IMR-90 (cell line): ENCODE measurements around the gene RELN. TPM values are rescaled to one million over a fixed set of nuclear protein-coding genes. Genes with fewer than 3 reads are reported as not detected.
"Not testable (repeated sequence)": the region's sequence is repeated elsewhere in the genome, so short reads cannot be mapped to it uniquely, and the experiment has no call there.

Experiments
- ATAC-seq: fragments of 200-7000 bp; cut with Tn5 transposase; 2 replicates; pipeline ENCODE4 v1.9.1; 2020; ENCODE audit warnings: low read depth, mild to moderate bottlenecking, moderate library complexity
- BruUV-seq: library from RNA; stranded (reverse); fragments of 400-500 nt; replicated peaks from 2 replicates; lab custom pipeline; 2021; lab: Mats Ljungman, UMichigan
- CTCF ChIA-PET: fragments of 300-600 bp; formaldehyde crosslinking; extraction: SDS; loops from one replicate; lab custom pipeline; 2021; ENCODE audit warnings: antibody characterized with exemption; lab: Yijun Ruan, JAX
- POLR2A ChIA-PET: fragments of 300-600 bp; sonication (Branson Sonifier 250); formaldehyde crosslinking; loops from one replicate; lab custom pipeline; 2022; ENCODE audit warnings: antibody characterized with exemption; ENCODE audit not compliant: unreplicated experiment; lab: Charles Lee
- DNase-seq: peaks from one replicate; pipeline ENCODE4 v3.0.0; 2013
- H2AFZ ChIP-seq: replicated peaks from 2 replicates; pipeline ENCODE3; 2013; ENCODE audit warnings: low read length, mild to moderate bottlenecking; ENCODE audit not compliant: poor library complexity
- H2AK5ac ChIP-seq: 2 replicates; pipeline ENCODE4 v1.6.1; 2013; ENCODE audit warnings: low read depth, low read length, inconsistent platforms
- H2AK9ac ChIP-seq: replicated peaks from 2 replicates; pipeline ENCODE3; 2013; ENCODE audit warnings: mild to moderate bottlenecking, low read depth, low read length, moderate library complexity; ENCODE audit not compliant: poor library complexity
- H2BK120ac ChIP-seq: 2 replicates; pipeline ENCODE4 v1.6.1; 2013; ENCODE audit warnings: low read depth, low read length, inconsistent platforms
- H2BK15ac ChIP-seq: 3 replicates; pipeline ENCODE4 v1.6.1; 2013; ENCODE audit warnings: low read depth, low read length, inconsistent platforms
- H2BK20ac ChIP-seq: 2 replicates; pipeline ENCODE4 v1.6.1; 2013; ENCODE audit warnings: low read depth, mild to moderate bottlenecking, inconsistent platforms, low read length, moderate library complexity
- H2BK5ac ChIP-seq: 2 replicates; pipeline ENCODE4 v1.6.1; 2013; ENCODE audit warnings: mild to moderate bottlenecking, low read depth, low read length, inconsistent platforms; ENCODE audit not compliant: poor library complexity, severe bottlenecking
- H3K14ac ChIP-seq: replicated peaks from 2 replicates; pipeline ENCODE4 v1.6.1; 2013; ENCODE audit warnings: low read depth, low read length, inconsistent platforms
- H3K18ac ChIP-seq: 2 replicates; pipeline ENCODE4 v1.6.1; 2013; ENCODE audit warnings: low read depth, low read length, control low read depth
- H3K23ac ChIP-seq: 2 replicates; pipeline ENCODE4 v1.6.1; 2013; ENCODE audit warnings: low read depth, low read length, inconsistent platforms
- H3K27ac ChIP-seq: 2 replicates; pipeline ENCODE4 v1.5.1; 2013; ENCODE audit warnings: mild to moderate bottlenecking, control low read depth, low read length; ENCODE audit not compliant: insufficient read depth
- H3K27me3 ChIP-seq: 2 replicates; pipeline ENCODE4 v1.6.1; 2013; ENCODE audit warnings: low read length; ENCODE audit not compliant: control insufficient read depth, insufficient read depth
- H3K36me3 ChIP-seq: 2 replicates; pipeline ENCODE4 v1.6.1; 2013; ENCODE audit warnings: low read length, mixed read lengths; ENCODE audit not compliant: control insufficient read depth, insufficient read depth
- H3K4ac ChIP-seq: 2 replicates; pipeline ENCODE4 v1.6.1; 2013; ENCODE audit warnings: low read depth, low read length, inconsistent platforms
- H3K4me1 ChIP-seq: 2 replicates; pipeline ENCODE4 v1.6.1; 2013; ENCODE audit warnings: low read length, mixed read lengths; ENCODE audit not compliant: control insufficient read depth, insufficient read depth
- H3K4me2 ChIP-seq: 2 replicates; pipeline ENCODE4 v1.6.1; 2013; ENCODE audit warnings: low read depth, mild to moderate bottlenecking, control low read depth, low read length, moderate library complexity
- H3K4me3 ChIP-seq: 2 replicates; pipeline ENCODE4 v1.5.1; 2013; ENCODE audit warnings: low read depth, mild to moderate bottlenecking, control low read depth, low read length, moderate library complexity; ENCODE audit not compliant: insufficient read depth
- H3K56ac ChIP-seq: 2 replicates; pipeline ENCODE4 v1.6.1; 2013; ENCODE audit warnings: low read length, inconsistent platforms; ENCODE audit not compliant: insufficient read depth; ENCODE audit errors: extremely low read depth
- H3K79me1 ChIP-seq, 2 experiments: 2 replicates each; pipeline ENCODE4 v1.6.1; 2013; ENCODE audit warnings: low read length in 2 of 2, inconsistent platforms in 1 of 2, low read depth in 1 of 2
- H3K9ac ChIP-seq: 2 replicates; pipeline ENCODE4 v1.6.1; 2013; ENCODE audit warnings: low read depth, low read length, control low read depth
- H3K9me1 ChIP-seq: 2 replicates; pipeline ENCODE4 v1.6.1; 2013; ENCODE audit warnings: low read length, inconsistent platforms; ENCODE audit not compliant: insufficient read depth
- H3K9me3 ChIP-seq: 2 replicates; pipeline ENCODE4 v1.6.1; 2013; ENCODE audit warnings: low read length; ENCODE audit not compliant: control insufficient read depth, insufficient read depth
- H4K20me1 ChIP-seq: 2 replicates; pipeline ENCODE4 v1.6.1; 2013; ENCODE audit warnings: low read length, inconsistent platforms; ENCODE audit not compliant: insufficient read depth
- H4K5ac ChIP-seq: 2 replicates; pipeline ENCODE4 v1.6.1; 2013; ENCODE audit warnings: mild to moderate bottlenecking, low read depth, low read length, control low read depth
- H4K8ac ChIP-seq, 2 experiments: 2 replicates each; pipeline ENCODE4 v1.6.1; 2013; ENCODE audit warnings: low read depth in 2 of 2, low read length in 2 of 2, control low read depth in 1 of 2, inconsistent platforms in 1 of 2
- H4K91ac ChIP-seq: 2 replicates; pipeline ENCODE4 v1.6.1; 2013; ENCODE audit warnings: low read depth, low read length, inconsistent platforms; ENCODE audit not compliant: insufficient read depth
- BHLHE40 ChIP-seq: fragments of 150-350 bp; IDR thresholded peaks from 2 replicates; pipeline ENCODE4 v1.6.1; 2016; ENCODE audit warnings: mild to moderate bottlenecking, low read depth, low read length
- ELK1 ChIP-seq: fragments of 150-350 bp; IDR thresholded peaks from 2 replicates; pipeline ENCODE4 v1.6.1; 2016; ENCODE audit warnings: low read depth, mild to moderate bottlenecking, low read length, moderate library complexity, borderline replicate concordance
- FOS ChIP-seq: fragments of 150-350 bp; IDR thresholded peaks from 2 replicates; pipeline ENCODE4 v1.6.1; 2016; ENCODE audit warnings: low read depth, low read length
- MAFK ChIP-seq: IDR thresholded peaks from 2 replicates; pipeline ENCODE4 v1.6.1; 2012; ENCODE audit warnings: low read depth, low read length, improper control_type of control experiment
- MAZ ChIP-seq: IDR thresholded peaks from 2 replicates; pipeline ENCODE4 v1.6.1; 2012; ENCODE audit warnings: low read depth, mild to moderate bottlenecking, low read length, improper control_type of control experiment, moderate library complexity, borderline replicate concordance
- NFE2L2 ChIP-seq: fragments of 150-350 bp; IDR thresholded peaks from 2 replicates; pipeline ENCODE4 v1.6.1; 2016; ENCODE audit warnings: low read depth, mild to moderate bottlenecking, low read length
- RAD21 ChIP-seq: IDR thresholded peaks from 2 replicates; pipeline ENCODE4 v1.6.1; 2012; ENCODE audit warnings: low read length, improper control_type of control experiment
- RFX5 ChIP-seq: IDR thresholded peaks from 2 replicates; pipeline ENCODE4 v1.8.0; 2012; ENCODE audit warnings: low read depth, mild to moderate bottlenecking, low read length, moderate library complexity
- WGBS, 2 experiments: methylation state at CpG; one replicate each; pipeline versions ENCODE4 v1.1.5 to v1.1.7; 2013; ENCODE audit warnings: missing lambda C conversion rate in 2 of 2; ENCODE audit not compliant: insufficient read length in 1 of 2; ENCODE audit errors: extremely low coverage in 2 of 2; 5-methylcytosine and 5-hydroxymethylcytosine counted together
- dilution Hi-C: fragments of 300-500 bp; cut with HindIII; formaldehyde crosslinking; loops from one replicate; pipeline ENCODE4 v1.14.3; 2018; ENCODE audit warnings: low sequenced_read_pairs; ENCODE audit not compliant: unreplicated experiment
- in situ Hi-C: fragments of 300-500 bp; cut with MboI; formaldehyde crosslinking; loops from 3 replicates; pipeline ENCODE4 v1.14.3; 2019; ENCODE audit warnings: low sequenced_read_pairs, inconsistent platforms, mixed read lengths
- intact Hi-C: fragments of 100-400 bp; cut with micrococcal nuclease; formaldehyde crosslinking; loops from 2 replicates; pipeline ENCODE4 v1.10.0; 2022
- polyA plus RNA-seq, 3 experiments: library from polyadenylated mRNA; depleted of rRNA; stranded (reverse); fragments of >200 nt; gene quantifications; 2 replicates each; pipeline ENCODE4 v1.2.3, GENCODE V29; 2012; ENCODE audit warnings: low replicate concordance in 1 of 3
- total RNA-seq: library from RNA; depleted of rRNA; stranded (reverse); fragments of >200 nt; gene quantifications from 2 replicates; pipeline ENCODE4 v1.2.3, GENCODE V29; 2012
- TF ChIP-seq, protein P1 (sequence below): fragments of 150-350 bp; IDR thresholded peaks from 2 replicates; pipeline ENCODE4 v1.6.1; 2017; ENCODE audit warnings: mild to moderate bottlenecking, antibody characterized with exemption, low read length, low read depth

RELN gene
- total and polyA plus RNA-seq, 2 of the 4 experiments (the other 2 are of a cell fraction), result 14.7 to 23.7 TPM

DNA sequence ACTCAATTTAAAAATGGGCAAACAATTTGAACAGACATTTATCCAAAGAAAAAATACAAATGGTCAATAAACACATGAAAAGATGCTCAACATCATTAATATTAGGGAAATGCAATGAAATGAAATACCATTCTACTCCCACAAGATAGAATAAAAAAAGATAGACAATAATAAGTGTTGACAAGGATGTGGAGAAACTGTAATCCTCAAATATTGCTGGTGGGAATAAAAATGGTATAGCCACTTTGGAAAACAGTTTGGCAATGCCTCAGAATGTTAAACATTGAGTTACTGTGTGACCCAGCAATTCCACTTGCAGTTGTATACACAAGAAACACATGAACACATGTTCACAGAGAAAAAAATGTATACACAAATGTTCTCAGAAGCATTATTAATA lies 197.6 kb downstream of the RELN start:
- H2BK20ac ChIP-seq, result no peak overlapping the region
- H3K56ac ChIP-seq, result no peak overlapping the region
- ATAC-seq, result no peak
- intact Hi-C loops (no loop called here), dilution Hi-C loops (no loop called here), in situ Hi-C loops (no loop called here)
- no peak overlapping the region for H4K8ac ChIP-seq
- no peak overlapping the region for H3K14ac ChIP-seq
- H3K4me1 ChIP-seq, result no peaks in the 10 kb centered on the region
- H2BK15ac ChIP-seq, result no peak overlapping the region
- H3K27me3 ChIP-seq, result no peaks in the 10 kb centered on the region
- TF ChIP-seq NFE2L2 (no peak), MAFK (no peak), RFX5 (no peak), FOS (no peak), ELK1 (no peak), MAZ (no peak), BHLHE40 (no peak), RAD21 (no peak)
- TF ChIP-seq, protein P1, sequence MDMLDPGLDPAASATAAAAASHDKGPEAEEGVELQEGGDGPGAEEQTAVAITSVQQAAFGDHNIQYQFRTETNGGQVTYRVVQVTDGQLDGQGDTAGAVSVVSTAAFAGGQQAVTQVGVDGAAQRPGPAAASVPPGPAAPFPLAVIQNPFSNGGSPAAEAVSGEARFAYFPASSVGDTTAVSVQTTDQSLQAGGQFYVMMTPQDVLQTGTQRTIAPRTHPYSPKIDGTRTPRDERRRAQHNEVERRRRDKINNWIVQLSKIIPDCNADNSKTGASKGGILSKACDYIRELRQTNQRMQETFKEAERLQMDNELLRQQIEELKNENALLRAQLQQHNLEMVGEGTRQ, result no peak
- H3K18ac ChIP-seq, result no peak overlapping the region
- BruUV-seq, result no TSS peak
- H2AK5ac ChIP-seq, result no peak overlapping the region
- POLR2A ChIA-PET, result no interaction called here
- no peaks in the 10 kb centered on the region for H3K79me1 ChIP-seq
- no peak overlapping the region for H3K4me2 ChIP-seq
- H3K4me3 ChIP-seq, result no peak overlapping the region
- H2BK120ac ChIP-seq, result no peak overlapping the region
- H2BK5ac ChIP-seq, result no peak overlapping the region
- no peak overlapping the region for H2AK9ac ChIP-seq
- H3K4ac ChIP-seq, result no peak overlapping the region
- no peaks in the 10 kb centered on the region for H3K9me3 ChIP-seq
- CTCF ChIA-PET, result no interaction called here
- no peak for DNase-seq
- H4K91ac ChIP-seq, result no peak overlapping the region
- no peaks in the 10 kb centered on the region for H4K20me1 ChIP-seq
- H3K27ac ChIP-seq, result no peak overlapping the region
- H2AFZ ChIP-seq, result no peak overlapping the region
- H3K36me3 ChIP-seq, result no peaks in the 10 kb centered on the region
- H4K5ac ChIP-seq, result no peak overlapping the region
- H3K9me1 ChIP-seq, result no peaks in the 10 kb centered on the region
- H3K23ac ChIP-seq, result no peak overlapping the region
- H3K9ac ChIP-seq, result no peak overlapping the region

- POLR2A ChIA-PET, H2BK5ac ChIP-seq, H3K56ac ChIP-seq, H2BK15ac ChIP-seq, H3K4me1 ChIP-seq, dilution Hi-C loops, H3K9me3 ChIP-seq, H3K14ac ChIP-seq, CTCF ChIA-PET, H3K9ac ChIP-seq, H3K23ac ChIP-seq, ATAC-seq, H4K91ac ChIP-seq, H2AK5ac ChIP-seq, BruUV-seq, H3K4me3 ChIP-seq, H2BK20ac ChIP-seq, H4K8ac ChIP-seq, H2BK120ac ChIP-seq, H3K18ac ChIP-seq, in situ Hi-C loops, H3K27me3 ChIP-seq, H3K9me1 ChIP-seq, H3K79me1 ChIP-seq, H2AK9ac ChIP-seq, H3K27ac ChIP-seq, H3K4me2 ChIP-seq, H2AFZ ChIP-seq, intact Hi-C loops, H4K5ac ChIP-seq, H3K4ac ChIP-seq, DNase-seq, H3K36me3 ChIP-seq, H4K20me1 ChIP-seq: not testable (repeated sequence)
- no CpG with 5 or more reads among the region's 1 CpG for WGBS, 2 experiments
Observed at GRCh38 chr7:103787041-103787440, 202.4 kb downstream of the RELN start.
